Measurements from ENCODE around the gene ZFHX3. TPM values are rescaled to one million over a fixed set of nuclear protein-coding genes. Genes with fewer than 3 reads are reported as not detected.

The ZFHX3 gene
- total and polyA plus RNA-seq, 9 of the 15 experiments (the other 6 are each of a cell fraction or from before 2014, with no cell fraction given), result 0.01 to 0.23 (median 0.06) TPM; not detected in 4

- ChIA-PET CTCF (ENCODE audit: low intra/inter-chr PET ratio) (no interaction called here), POLR2A (no interaction called here)
- BruUV-seq (replicated peaks), result no TSS peak
- no peaks in the 10 kb centered on the region for H3K36me3 ChIP-seq (ENCODE audit: control insufficient read depth, insufficient read depth, low read length)
- no peak overlapping the region for H2AFZ ChIP-seq (ENCODE audit: low read depth, low read length)
- TF ChIP-seq ZZZ3 (IDR thresholded peaks at IDR 0.05), result no peak
- TF ChIP-seq DLX4 (CRISPR knock-in tag; IDR thresholded peaks at IDR 0.05), result no peak
- peaks cover 34 to 52% of the 10 kb centered on the region in 2 experiments for H3K27me3 ChIP-seq (ENCODE audit: control insufficient read depth in 2 of 2, insufficient read depth in 2 of 2, low read length in 2 of 2)
- H3K4me2 ChIP-seq (ENCODE audit: insufficient read depth, low read length), result no peak overlapping the region
- H3K9ac ChIP-seq (ENCODE audit: insufficient read depth in 1 of 2, low read depth in 2 of 2, low read length in 2 of 2), result no peak overlapping the region
- intact Hi-C loops (cut with micrococcal nuclease), result no loop called here
- H3K4me1 ChIP-seq (replicated peaks in 1 of 2; ENCODE audit: control insufficient read depth in 2 of 2, insufficient read depth in 2 of 2, low read length in 2 of 2), result peaks cover 0 to 17% of the 10 kb centered on the region in 2 experiments; a peak in 2 of 5 replicates
- no peak for FAIRE-seq
- H3K9me3 ChIP-seq (replicated peaks; ENCODE audit: control insufficient read depth, insufficient read depth, low read depth, low read length), result no peaks in the 10 kb centered on the region
- 0% methylated on average over 3 of the region's 3 CpGs for WGBS (ENCODE audit: insufficient coverage, low coverage, missing lambda C conversion rate)
- H4K20me1 ChIP-seq (replicated peaks; ENCODE audit: control insufficient read depth, insufficient read depth, low read length), result no peaks in the 10 kb centered on the region
- no peaks in the 10 kb centered on the region for H3K79me2 ChIP-seq (ENCODE audit: control insufficient read depth, insufficient read depth, low read length)
- H3K27ac ChIP-seq (ENCODE audit: extremely low read depth, low read depth, low read length), result no peak overlapping the region
- in situ Hi-C loops (cut with MboI), result no loop called here
- no peak overlapping the region for H3K4me3 ChIP-seq
- ATAC-seq, result no peak
- H3K9me1 ChIP-seq (ENCODE audit: control insufficient read depth, insufficient read depth, low read length), result no peaks in the 10 kb centered on the region
- DNase-seq (ENCODE audit: extremely low read depth in 1 of 4, low spot score in 3 of 4), result no peak
Observed at GRCh38 chr16:73062001-73062616, 14.2 kb upstream of the ZFHX3 start.

- H3K9me3 ChIP-seq (replicated peaks; ENCODE audit: control insufficient read depth, insufficient read depth, low read depth, low read length), result no peaks in the 10 kb centered on the region
- ChIA-PET POLR2A (interaction anchor here (0.8 kb wide), 1 partner anchor 116 kb away, joined by 4 read pairs; no protein-coding TSS in a partner anchor), CTCF (ENCODE audit: low intra/inter-chr PET ratio) (no interaction called here)
- H3K4me2 ChIP-seq (ENCODE audit: insufficient read depth, low read length), result no peak overlapping the region
- BruUV-seq (replicated peaks), result no TSS peak
- no peaks in the 10 kb centered on the region for H3K36me3 ChIP-seq (ENCODE audit: control insufficient read depth, insufficient read depth, low read length)
- H3K9ac ChIP-seq (ENCODE audit: insufficient read depth in 1 of 2, low read depth in 2 of 2, low read length in 2 of 2), result no peak overlapping the region
- intact Hi-C loops (cut with micrococcal nuclease) (no loop called here), in situ Hi-C loops (cut with MboI) (no loop called here)
- 2% methylated on average over 4 of the region's 4 CpGs for WGBS (ENCODE audit: insufficient coverage, low coverage, missing lambda C conversion rate)
- H2AFZ ChIP-seq (ENCODE audit: low read depth, low read length), result no peak overlapping the region
- no peak overlapping the region for H3K27ac ChIP-seq (ENCODE audit: extremely low read depth, low read depth, low read length)
- no peak for DNase-seq (ENCODE audit: extremely low read depth in 1 of 4, low spot score in 3 of 4)
- H3K27me3 ChIP-seq (ENCODE audit: control insufficient read depth in 2 of 2, insufficient read depth in 2 of 2, low read length in 2 of 2), result peaks cover 39 to 41% of the 10 kb centered on the region in 2 experiments
- no peak for TF ChIP-seq ZBTB49 (CRISPR knock-in tag; IDR thresholded peaks at IDR 0.05; ENCODE audit: borderline replicate concordance)
- peak; percentile 77 for TF ChIP-seq CBX2 (IDR thresholded peaks at IDR 0.05; ENCODE audit: insufficient read depth, low read length, poor library complexity, severe bottlenecking)
- no peak for TF ChIP-seq ATF7 (IDR thresholded peaks at IDR 0.05)
- ATAC-seq, result no peak
- H3K79me2 ChIP-seq (ENCODE audit: control insufficient read depth, insufficient read depth, low read length), result no peaks in the 10 kb centered on the region
- FAIRE-seq, result no peak
- no peak overlapping the region for H3K4me3 ChIP-seq
- no peaks in the 10 kb centered on the region for H4K20me1 ChIP-seq (replicated peaks; ENCODE audit: control insufficient read depth, insufficient read depth, low read length)
- no peaks in the 10 kb centered on the region for H3K9me1 ChIP-seq (ENCODE audit: control insufficient read depth, insufficient read depth, low read length)
- peaks cover 0 to 17% of the 10 kb centered on the region in 2 experiments; a peak in 2 of 5 replicates for H3K4me1 ChIP-seq (replicated peaks in 1 of 2; ENCODE audit: control insufficient read depth in 2 of 2, insufficient read depth in 2 of 2, low read length in 2 of 2)
Observed at GRCh38 chr16:73060892-73061490, 13.1 kb upstream of the ZFHX3 start.

Data from K562 (cell line).